Testis (tissue), 2 donors: ENCODE results near the gene LIN7A.

Source experiments
- POLR2A ChIP-seq: fragments of 450-650 bp; IDR thresholded peaks from one replicate; pipeline ENCODE4 v1.6.1; 2017; ENCODE audit warnings: antibody characterized with exemption, mild to moderate bottlenecking, moderate library complexity
- TF ChIP-seq, protein P1 (sequence below), 3 experiments: fragments of 450-650 bp in 2 of 3; fragments of 200-600 bp in 1 of 3; sonication (generic) in 1 of 3; IDR thresholded peaks; one replicate each; pipeline ENCODE4 v1.5.1; 2016 to 2019; ENCODE audit warnings: antibody characterized with exemption in 3 of 3, mild to moderate bottlenecking in 2 of 3, moderate library complexity in 1 of 3

GRCh38 chr12:80857311-80857710, 80.4 kb downstream of the LIN7A start:
- TF ChIP-seq, protein P1, sequence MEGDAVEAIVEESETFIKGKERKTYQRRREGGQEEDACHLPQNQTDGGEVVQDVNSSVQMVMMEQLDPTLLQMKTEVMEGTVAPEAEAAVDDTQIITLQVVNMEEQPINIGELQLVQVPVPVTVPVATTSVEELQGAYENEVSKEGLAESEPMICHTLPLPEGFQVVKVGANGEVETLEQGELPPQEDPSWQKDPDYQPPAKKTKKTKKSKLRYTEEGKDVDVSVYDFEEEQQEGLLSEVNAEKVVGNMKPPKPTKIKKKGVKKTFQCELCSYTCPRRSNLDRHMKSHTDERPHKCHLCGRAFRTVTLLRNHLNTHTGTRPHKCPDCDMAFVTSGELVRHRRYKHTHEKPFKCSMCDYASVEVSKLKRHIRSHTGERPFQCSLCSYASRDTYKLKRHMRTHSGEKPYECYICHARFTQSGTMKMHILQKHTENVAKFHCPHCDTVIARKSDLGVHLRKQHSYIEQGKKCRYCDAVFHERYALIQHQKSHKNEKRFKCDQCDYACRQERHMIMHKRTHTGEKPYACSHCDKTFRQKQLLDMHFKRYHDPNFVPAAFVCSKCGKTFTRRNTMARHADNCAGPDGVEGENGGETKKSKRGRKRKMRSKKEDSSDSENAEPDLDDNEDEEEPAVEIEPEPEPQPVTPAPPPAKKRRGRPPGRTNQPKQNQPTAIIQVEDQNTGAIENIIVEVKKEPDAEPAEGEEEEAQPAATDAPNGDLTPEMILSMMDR (IDR thresholded peaks at IDR 0.05) = no peak
- no peak for TF ChIP-seq POLR2A
